DOHH2 (cell line): ENCODE measurements around the gene MTRF1.

Source experiments
- H3F3A ChIP-seq: fragments of 200-600 bp; sonication (generic), shearing (Covaris generic); 2 replicates; pipeline ENCODE4 v1.6.0; 2016; ENCODE audit warnings: antibody characterized with exemption, mild to moderate bottlenecking; ENCODE audit not compliant: control insufficient read depth, insufficient read depth
- H3K27ac ChIP-seq: fragments of 200-600 bp; sonication (generic); 2 replicates; pipeline ENCODE4 v1.5.1; 2014; ENCODE audit warnings: low read depth, mild to moderate bottlenecking, low read length, moderate library complexity
- H3K27me3 ChIP-seq: fragments of 200-600 bp; sonication (generic); 2 replicates; pipeline ENCODE4 v1.6.1; 2014; ENCODE audit warnings: mild to moderate bottlenecking, low read length, mixed read lengths; ENCODE audit not compliant: control insufficient read depth
- H3K36me3 ChIP-seq: fragments of 200-600 bp; sonication (generic); 2 replicates; pipeline ENCODE4 v1.6.1; 2014; ENCODE audit warnings: mild to moderate bottlenecking, low read length, moderate library complexity, mixed read lengths; ENCODE audit not compliant: control insufficient read depth
- H3K4me1 ChIP-seq: fragments of 200-600 bp; sonication (generic); 2 replicates; pipeline ENCODE4 v1.6.1; 2014; ENCODE audit warnings: mild to moderate bottlenecking, low read length, mixed read lengths; ENCODE audit not compliant: control insufficient read depth
- H3K4me2 ChIP-seq: fragments of 200-600 bp; sonication (generic); 2 replicates; pipeline ENCODE4 v1.6.0; 2014; ENCODE audit warnings: mild to moderate bottlenecking, low read length, moderate library complexity
- H3K4me3 ChIP-seq: fragments of 200-600 bp; sonication (generic); 2 replicates; pipeline ENCODE4 v1.5.1; 2014; ENCODE audit warnings: mild to moderate bottlenecking, low read length, mixed read lengths
- H3K79me2 ChIP-seq: fragments of 200-600 bp; sonication (generic); 2 replicates; pipeline ENCODE4 v1.6.1; 2014; ENCODE audit warnings: mild to moderate bottlenecking, low read length, mixed read lengths; ENCODE audit not compliant: control insufficient read depth
- H3K9me2 ChIP-seq: fragments of 200-600 bp; sonication (generic); replicated peaks from 2 replicates; pipeline ENCODE4 v1.6.1; 2014; ENCODE audit warnings: mild to moderate bottlenecking, low read length, mixed read lengths; ENCODE audit not compliant: control insufficient read depth
- H3K9me3 ChIP-seq: fragments of 200-600 bp; sonication (generic); 2 replicates; pipeline ENCODE4 v1.6.1; 2014; ENCODE audit warnings: antibody characterized with exemption, low read length, mixed read lengths; ENCODE audit not compliant: control insufficient read depth, insufficient read depth
- H4K20me1 ChIP-seq: fragments of 200-600 bp; sonication (generic); 2 replicates; pipeline ENCODE4 v1.6.0; 2014; ENCODE audit warnings: low read depth, mild to moderate bottlenecking, antibody characterized with exemption, low read length, moderate library complexity; ENCODE audit not compliant: control insufficient read depth, insufficient read depth
- EZH2phosphoT487 ChIP-seq: fragments of 200-600 bp; sonication (generic); IDR thresholded peaks from 2 replicates; pipeline ENCODE4 v1.6.1; 2017; ENCODE audit warnings: borderline replicate concordance, mild to moderate bottlenecking, antibody characterized with exemption, low read length, moderate library complexity, mixed read lengths
- TF ChIP-seq, protein P1 (sequence below): fragments of 200-600 bp; sonication (generic); IDR thresholded peaks from one replicate; pipeline ENCODE4 v1.5.1; 2014; ENCODE audit warnings: antibody characterized with exemption, mild to moderate bottlenecking, low read depth, low read length; ENCODE audit not compliant: poor library complexity, severe bottlenecking

The MTRF1 gene

DNA sequence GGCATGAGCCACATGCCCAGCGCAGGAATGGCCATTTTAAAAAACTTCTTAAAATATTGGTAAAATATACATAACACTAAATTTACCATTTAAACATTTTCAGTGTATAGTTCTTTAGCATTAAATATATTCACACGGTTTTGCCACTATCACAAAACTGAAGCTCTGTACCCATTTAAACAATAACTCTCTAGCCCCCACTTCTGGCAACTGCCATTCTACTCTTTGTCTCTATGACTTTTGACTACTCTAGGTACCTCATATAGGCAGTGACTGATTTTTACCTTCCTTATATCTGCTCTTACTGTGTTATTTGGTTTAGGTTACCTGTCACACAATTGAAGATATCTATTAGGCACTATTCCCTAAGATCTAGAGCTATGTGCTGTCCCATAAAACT lies 66.8 kb downstream of the MTRF1 start:
- peaks cover 16% of the 10 kb centered on the region for H3K79me2 ChIP-seq
- peaks cover 12% of the 10 kb centered on the region for H3F3A ChIP-seq
- no peaks in the 10 kb centered on the region for H3K27me3 ChIP-seq
- H3K4me2 ChIP-seq = no peak overlapping the region
- no peaks in the 10 kb centered on the region for H3K9me2 ChIP-seq
- H3K4me1 ChIP-seq = peaks cover 75% of the 10 kb centered on the region
- peaks cover 24% of the 10 kb centered on the region; the same call in 1 of the 2 replicates for H3K9me3 ChIP-seq
- TF ChIP-seq, protein P1, sequence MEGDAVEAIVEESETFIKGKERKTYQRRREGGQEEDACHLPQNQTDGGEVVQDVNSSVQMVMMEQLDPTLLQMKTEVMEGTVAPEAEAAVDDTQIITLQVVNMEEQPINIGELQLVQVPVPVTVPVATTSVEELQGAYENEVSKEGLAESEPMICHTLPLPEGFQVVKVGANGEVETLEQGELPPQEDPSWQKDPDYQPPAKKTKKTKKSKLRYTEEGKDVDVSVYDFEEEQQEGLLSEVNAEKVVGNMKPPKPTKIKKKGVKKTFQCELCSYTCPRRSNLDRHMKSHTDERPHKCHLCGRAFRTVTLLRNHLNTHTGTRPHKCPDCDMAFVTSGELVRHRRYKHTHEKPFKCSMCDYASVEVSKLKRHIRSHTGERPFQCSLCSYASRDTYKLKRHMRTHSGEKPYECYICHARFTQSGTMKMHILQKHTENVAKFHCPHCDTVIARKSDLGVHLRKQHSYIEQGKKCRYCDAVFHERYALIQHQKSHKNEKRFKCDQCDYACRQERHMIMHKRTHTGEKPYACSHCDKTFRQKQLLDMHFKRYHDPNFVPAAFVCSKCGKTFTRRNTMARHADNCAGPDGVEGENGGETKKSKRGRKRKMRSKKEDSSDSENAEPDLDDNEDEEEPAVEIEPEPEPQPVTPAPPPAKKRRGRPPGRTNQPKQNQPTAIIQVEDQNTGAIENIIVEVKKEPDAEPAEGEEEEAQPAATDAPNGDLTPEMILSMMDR = peak; percentile 38
- TF ChIP-seq EZH2phosphoT487 = no peak
- no peak overlapping the region for H3K27ac ChIP-seq
- no peak overlapping the region for H3K4me3 ChIP-seq
- H4K20me1 ChIP-seq = no peaks in the 10 kb centered on the region
- H3K36me3 ChIP-seq = peaks cover 13% of the 10 kb centered on the region

DNA sequence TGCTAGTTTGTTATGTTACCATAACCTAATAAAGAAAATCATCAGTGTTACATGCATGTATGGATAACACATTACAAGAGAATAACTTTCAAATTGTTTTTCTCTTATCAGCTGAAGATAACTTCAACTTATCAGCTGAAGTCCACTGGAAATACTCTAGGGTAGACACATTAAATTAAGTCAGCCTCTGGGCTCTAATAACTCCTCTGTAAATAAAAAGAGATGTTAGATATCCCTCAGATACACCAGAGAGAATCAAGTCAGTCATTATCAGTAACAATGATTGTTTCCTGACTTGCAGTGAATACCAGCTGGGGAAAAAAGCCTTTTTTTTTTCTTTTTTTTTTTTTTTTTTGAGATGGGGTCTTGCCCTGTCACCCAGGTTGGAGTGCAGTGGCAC lies 67.4 kb downstream of the MTRF1 start:
- Histone ChIP-seq H3K9me3 (peaks cover 20% of the 10 kb centered on the region; the same call in 1 of the 2 replicates), H3K9me2 (no peaks in the 10 kb centered on the region), H3K4me3 (no peak overlapping the region), H4K20me1 (no peaks in the 10 kb centered on the region), H3K4me2 (no peak overlapping the region), H3K79me2 (peaks cover 16% of the 10 kb centered on the region), H3K36me3 (peaks cover 16% of the 10 kb centered on the region), H3K27me3 (no peaks in the 10 kb centered on the region), H3K4me1 (peaks cover 70% of the 10 kb centered on the region), H3F3A (peaks cover 12% of the 10 kb centered on the region), H3K27ac (no peak overlapping the region)
- TF ChIP-seq, protein P1 = no peak
- TF ChIP-seq EZH2phosphoT487 = no peak

DNA sequence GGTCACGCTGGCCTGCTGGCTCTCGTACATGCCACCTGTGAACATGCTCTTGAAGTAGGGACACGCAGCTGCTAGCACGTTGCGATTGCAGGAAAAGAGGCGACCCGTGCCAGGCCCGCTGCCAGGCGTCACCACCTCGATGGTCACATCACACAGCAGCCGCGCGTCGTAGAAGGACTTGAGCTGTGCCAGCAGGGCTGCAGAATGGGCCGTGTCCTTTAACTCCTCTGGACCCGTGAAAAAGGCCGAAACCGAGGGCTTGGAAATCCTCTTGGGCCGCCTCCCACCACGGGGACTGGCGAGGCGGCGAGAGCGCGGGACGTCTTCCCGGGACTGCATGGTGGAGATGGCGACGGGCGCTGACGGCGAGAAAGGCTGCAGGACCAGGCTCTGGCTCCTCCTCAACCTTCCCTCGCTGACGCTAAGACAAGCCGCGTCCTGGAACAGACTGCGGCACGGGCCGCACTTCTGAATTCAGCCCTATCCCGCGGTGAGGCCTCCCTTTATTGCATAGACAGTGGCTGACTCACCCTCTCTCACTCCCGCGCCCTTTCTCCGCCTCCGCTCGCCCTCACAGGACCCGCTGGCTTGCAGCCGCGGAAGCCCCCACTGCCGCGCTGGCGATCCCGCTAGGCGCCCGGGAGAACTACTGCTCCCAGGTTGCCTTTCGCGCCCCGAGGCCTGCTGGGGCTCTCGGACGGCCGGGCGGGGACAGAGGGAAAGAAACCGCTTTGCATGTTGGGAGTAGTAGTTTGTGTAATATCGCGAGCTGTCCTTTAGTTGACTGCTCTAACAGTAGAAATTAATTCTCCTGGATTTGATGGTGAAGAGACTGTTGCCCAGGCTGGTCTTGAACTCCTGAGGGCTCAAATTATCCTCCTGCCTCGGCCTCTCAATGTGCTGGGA lies 69.2 kb downstream of the MTRF1 start, which contains the start of gene KBTBD7:
Gene KBTBD7, minus strand, starts transcription at position 651 of the 906 bp plus-strand sequence. Its CDS starts 312 bp downstream, at position 339.
- Histone ChIP-seq H3F3A (peaks cover 6% of the 10 kb centered on the region; the same call in 1 of the 2 replicates), H4K20me1 (no peaks in the 10 kb centered on the region), H3K79me2 (peaks cover 16% of the 10 kb centered on the region), H3K4me1 (peaks cover 52% of the 10 kb centered on the region), H3K4me2 (peak within 1 kb of the TSS; percentile 65), H3K4me3 (peak within 1 kb of the TSS; percentile 77), H3K27ac (0 out of 2 replicates have a peak within 1 kb of the TSS, but pooled peaks have one; percentile 8), H3K9me2 (no peaks in the 10 kb centered on the region), H3K9me3 (peaks cover 11% of the 10 kb centered on the region; the same call in 1 of the 2 replicates), H3K36me3 (peaks cover 24% of the 10 kb centered on the region), H3K27me3 (no peaks in the 10 kb centered on the region)
- no peak for TF ChIP-seq EZH2phosphoT487
- TF ChIP-seq, protein P1 = no peak
